Amygdala (tissue), 56 donors: ENCODE data around the gene DNAJA3.
A peak's percentile ranks its signal among the peaks of the same experiment; 100 is the strongest.

ENCODE experiments used
- DNase-seq, 56 donors: peaks; one replicate each; lab custom pipeline; 2025; lab: John Stamatoyannopoulos, UW

The DNAJA3 gene

DNA sequence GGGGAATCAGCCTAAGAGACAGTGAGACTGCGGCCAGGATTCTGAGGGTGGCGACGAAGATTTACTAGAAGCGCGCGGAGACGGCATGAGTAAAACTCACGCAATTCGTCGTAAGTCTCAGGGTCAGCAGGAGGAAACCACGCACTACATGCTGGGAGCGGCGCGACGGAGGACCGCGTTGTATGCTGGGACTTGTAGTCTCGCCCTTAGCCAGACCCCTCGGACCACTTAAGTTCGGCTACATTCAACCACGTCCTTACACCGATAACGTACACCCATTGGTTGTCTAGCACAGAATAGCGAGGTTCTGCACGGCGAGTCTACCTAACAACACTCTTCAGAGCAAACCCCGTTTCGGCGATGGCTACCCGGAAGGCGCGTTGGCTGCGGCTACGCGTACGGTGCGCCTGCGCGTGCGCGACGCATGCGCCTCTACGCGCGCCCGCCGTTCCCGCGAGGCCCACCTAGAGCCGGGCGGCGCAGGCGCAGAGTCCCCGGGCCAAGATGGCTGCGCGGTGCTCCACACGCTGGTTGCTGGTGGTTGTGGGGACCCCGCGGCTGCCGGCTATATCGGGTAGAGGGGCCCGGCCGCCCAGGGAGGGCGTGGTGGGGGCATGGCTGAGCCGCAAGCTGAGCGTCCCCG lies at the start of gene DNAJA3:
TSS of gene DNAJA3 (plus strand) at position 491 of the 643 bp plus-strand sequence. CDS start at position 505, 14 bp downstream.
- DNase-seq = peak; percentile 69 to 99 (median 90)

DNA sequence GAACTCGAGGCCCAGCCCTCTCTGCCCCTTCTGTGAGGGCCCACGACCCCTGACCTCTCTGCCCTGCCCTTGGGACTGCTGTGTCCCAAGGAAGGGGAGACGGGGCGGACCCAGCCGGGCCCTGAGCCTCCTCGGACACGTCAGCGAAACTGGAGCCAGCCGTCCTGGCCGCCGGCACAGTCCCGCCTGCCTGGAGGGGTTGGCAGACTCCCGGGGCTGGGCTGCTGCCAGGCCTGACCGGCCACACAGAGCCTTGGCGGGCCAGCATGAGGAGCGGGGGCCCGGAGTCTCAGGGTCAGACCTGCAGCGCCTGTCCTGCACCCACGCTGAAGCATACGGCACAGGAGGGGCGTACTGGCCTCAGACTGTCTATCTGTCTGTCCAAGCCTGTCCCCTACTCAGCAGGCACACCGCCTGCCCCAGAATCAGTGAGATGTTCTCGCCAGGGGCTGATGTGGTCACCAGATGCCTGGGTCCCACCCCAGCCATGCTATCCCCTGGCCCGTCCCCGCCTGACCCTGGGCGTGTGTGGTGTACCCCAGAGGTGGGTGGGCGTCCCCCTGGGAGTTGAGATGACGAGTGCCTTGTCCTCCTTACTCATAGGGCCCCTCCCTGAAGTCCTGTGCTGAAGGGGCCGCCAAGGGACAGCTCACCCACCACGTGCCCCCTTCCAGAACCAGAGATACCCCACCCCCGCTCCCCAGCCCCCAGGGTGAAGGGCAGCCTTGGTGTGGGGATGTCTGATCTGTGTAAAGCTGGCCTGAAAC lies 49.4 kb upstream of the DNAJA3 start:
- DNase-seq = peak in 52 of 56 donors; percentile 27 to 92 (median 71)

DNA sequence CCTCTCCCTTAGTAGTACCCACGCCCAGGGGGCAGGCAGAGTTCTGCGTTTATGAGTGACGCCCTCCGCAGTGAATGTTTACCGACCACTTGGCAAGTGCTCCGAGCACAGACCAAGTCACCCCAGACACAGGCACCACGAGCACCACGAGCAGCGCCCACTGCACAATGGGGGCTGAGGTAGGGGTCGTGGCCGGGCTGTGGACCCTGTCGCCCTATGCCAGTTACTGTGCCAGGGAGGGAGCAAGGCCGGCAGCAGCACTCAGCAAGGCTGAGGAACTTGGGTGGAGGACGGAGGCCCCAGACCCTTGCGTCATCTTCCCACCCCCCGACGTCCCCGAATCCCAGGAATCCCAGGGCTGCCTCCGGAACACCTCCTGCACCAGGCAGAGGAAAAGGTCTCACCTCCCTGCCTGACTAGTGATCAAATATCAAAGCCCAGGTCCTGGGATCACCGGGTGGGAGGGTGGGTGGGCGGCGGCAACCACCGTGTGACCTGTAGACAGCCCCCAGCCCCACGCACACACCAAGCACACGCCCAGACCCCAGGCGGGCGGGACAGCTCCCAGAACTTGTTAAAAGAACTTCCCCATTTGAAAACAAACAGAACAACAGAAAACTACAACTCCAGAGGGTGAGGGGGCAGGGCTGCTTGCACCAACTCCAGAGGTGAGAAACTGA lies 48.6 kb upstream of the DNAJA3 start:
- DNase-seq = no peak

DNA sequence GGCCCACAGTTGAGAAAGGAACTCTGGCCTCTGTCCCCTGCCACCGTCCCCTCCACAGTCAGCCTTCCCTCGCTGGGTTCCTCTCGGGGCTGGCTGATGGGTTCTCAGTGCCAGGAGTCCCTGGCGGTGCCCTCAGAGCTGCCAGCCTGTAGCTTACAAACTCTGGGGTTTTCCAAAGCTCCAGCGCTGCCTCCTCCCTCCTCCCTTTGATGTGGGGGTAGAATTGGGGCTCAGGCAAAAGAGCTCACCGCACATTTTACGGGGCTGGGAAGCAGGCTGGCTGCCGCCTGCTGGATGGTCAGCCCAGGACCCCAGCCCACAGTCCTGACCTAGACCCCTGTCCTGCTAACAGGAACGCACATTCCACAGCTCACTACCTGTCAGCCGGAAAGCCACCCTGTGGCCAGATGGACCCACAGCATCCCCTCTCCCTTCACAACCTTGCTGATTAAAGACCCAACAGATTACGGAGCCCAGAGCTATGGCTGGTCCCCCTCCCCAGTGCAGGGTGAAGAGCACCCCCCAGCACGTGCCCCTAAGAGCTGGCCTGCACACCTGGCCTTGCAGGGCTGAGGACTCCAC lies 48.0 kb upstream of the DNAJA3 start:
- peak in 11 of 56 donors; percentile 7 to 50 (median 29) for DNase-seq

DNA sequence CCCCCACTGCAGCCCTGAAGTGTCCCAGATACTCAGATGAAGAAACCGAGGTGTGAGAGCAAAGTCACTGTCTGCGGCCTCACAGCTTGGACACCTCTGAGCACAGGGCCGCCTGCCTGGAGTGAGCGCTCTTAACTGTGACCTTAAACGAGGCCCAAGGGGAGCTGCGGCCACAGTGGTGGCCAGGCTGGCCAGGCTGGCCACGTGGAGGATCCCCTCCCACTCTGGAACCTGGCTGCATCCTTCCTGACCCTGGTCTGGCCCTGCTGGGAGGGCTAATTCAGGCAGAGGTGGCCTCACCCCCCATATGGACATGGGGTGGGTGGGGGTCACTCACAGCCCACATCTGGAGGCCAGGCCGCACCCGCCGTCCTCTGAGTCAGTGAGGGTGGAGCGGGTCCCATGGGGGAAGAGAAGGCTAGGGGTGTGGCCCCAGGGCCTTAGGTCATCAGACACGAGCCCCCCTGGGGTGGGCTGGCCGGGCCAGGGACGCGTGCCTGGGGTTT lies 47.5 kb upstream of the DNAJA3 start:
- DNase-seq = no peak

DNA sequence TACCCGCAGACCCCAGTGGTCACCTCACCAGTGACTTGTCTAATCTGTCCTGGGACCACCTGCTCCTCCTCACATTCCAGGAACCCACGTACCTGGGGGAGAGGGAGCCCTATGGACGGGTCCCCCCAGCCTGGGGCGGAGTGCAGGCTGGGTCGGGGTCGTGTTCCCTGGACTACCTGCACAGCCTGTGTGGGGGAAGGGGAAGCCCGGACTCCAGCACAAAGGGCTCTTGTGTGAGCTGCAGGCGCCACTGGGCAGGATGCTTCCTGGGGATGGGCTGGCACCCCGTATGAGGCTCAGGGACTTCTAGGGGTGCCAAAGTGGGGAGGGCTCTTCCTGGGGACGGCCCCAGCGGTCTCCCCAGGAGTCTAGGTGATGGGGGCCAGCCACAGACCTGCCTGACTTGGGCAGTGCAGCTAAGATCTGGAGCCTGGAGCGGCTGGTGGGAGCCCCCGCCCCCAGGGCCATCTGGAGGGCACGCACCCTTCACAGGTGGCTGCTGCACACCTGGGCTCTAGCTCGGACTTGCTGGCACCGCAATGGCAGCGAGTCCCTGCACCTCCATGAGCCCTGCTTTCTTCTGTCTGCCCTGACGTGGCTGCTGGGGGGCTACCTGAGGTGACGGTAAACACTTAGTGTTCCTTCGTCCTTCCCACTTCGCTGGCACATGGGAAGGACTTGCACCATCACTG lies 46.5 kb upstream of the DNAJA3 start:
- no peak for DNase-seq

DNA sequence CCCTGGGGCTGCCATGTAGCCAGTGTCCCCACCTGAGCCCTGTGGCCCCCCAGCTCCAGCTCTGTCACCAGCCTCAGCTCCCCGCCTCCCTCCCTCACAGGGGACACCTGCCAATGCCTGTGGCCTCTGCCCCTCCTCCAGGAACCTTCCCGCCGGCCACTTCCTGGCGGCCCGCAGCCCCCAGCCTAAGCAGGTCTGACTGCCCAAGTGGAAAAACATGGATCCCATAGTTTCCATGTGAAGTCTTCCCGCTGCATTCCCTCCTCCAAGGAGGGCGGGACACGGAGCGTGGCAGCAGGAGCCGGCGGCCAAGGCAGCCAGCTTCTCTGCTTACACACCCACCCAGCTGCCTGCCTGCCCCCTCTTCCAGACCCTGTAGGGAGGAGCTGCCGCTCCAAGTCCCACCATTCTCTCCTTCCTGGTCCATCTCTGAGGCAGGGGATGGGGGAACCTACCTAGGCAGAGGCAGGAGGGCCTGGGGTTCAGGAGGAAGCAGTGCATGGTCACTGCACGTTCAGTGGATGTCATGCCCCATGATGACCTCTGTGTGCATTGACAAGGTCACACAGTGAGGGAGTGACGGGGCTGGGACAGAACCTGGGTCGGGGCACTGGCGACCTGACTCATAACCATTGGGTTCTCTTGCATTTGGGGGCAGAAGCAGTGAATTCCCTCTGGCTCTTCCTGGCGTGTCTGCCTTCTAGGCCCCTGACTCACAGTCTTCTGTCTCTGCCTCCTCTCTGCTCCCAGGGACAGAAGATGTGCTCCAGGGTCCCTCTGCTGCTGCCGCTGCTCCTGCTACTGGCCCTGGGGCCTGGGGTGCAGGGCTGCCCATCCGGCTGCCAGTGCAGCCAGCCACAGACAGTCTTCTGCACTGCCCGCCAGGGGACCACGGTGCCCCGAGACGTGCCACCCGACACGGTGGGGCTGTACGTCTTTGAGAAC lies 45.3 kb upstream of the DNAJA3 start:
- no peak for DNase-seq

DNA sequence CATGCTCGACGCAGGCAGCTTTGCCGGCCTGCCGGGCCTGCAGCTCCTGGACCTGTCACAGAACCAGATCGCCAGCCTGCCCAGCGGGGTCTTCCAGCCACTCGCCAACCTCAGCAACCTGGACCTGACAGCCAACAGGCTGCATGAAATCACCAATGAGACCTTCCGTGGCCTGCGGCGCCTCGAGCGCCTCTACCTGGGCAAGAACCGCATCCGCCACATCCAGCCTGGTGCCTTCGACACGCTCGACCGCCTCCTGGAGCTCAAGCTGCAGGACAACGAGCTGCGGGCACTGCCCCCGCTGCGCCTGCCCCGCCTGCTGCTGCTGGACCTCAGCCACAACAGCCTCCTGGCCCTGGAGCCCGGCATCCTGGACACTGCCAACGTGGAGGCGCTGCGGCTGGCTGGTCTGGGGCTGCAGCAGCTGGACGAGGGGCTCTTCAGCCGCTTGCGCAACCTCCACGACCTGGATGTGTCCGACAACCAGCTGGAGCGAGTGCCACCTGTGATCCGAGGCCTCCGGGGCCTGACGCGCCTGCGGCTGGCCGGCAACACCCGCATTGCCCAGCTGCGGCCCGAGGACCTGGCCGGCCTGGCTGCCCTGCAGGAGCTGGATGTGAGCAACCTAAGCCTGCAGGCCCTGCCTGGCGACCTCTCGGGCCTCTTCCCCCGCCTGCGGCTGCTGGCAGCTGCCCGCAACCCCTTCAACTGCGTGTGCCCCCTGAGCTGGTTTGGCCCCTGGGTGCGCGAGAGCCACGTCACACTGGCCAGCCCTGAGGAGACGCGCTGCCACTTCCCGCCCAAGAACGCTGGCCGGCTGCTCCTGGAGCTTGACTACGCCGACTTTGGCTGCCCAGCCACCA lies 44.4 kb upstream of the DNAJA3 start:
- DNase-seq = peak in 33 of 56 donors; percentile 13 to 70 (median 44)

DNA sequence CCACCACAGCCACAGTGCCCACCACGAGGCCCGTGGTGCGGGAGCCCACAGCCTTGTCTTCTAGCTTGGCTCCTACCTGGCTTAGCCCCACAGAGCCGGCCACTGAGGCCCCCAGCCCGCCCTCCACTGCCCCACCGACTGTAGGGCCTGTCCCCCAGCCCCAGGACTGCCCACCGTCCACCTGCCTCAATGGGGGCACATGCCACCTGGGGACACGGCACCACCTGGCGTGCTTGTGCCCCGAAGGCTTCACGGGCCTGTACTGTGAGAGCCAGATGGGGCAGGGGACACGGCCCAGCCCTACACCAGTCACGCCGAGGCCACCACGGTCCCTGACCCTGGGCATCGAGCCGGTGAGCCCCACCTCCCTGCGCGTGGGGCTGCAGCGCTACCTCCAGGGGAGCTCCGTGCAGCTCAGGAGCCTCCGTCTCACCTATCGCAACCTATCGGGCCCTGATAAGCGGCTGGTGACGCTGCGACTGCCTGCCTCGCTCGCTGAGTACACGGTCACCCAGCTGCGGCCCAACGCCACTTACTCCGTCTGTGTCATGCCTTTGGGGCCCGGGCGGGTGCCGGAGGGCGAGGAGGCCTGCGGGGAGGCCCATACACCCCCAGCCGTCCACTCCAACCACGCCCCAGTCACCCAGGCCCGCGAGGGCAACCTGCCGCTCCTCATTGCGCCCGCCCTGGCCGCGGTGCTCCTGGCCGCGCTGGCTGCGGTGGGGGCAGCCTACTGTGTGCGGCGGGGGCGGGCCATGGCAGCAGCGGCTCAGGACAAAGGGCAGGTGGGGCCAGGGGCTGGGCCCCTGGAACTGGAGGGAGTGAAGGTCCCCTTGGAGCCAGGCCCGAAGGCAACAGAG lies 43.5 kb upstream of the DNAJA3 start:
- DNase-seq = no peak

DNA sequence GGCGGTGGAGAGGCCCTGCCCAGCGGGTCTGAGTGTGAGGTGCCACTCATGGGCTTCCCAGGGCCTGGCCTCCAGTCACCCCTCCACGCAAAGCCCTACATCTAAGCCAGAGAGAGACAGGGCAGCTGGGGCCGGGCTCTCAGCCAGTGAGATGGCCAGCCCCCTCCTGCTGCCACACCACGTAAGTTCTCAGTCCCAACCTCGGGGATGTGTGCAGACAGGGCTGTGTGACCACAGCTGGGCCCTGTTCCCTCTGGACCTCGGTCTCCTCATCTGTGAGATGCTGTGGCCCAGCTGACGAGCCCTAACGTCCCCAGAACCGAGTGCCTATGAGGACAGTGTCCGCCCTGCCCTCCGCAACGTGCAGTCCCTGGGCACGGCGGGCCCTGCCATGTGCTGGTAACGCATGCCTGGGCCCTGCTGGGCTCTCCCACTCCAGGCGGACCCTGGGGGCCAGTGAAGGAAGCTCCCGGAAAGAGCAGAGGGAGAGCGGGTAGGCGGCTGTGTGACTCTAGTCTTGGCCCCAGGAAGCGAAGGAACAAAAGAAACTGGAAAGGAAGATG lies 42.8 kb upstream of the DNAJA3 start:
- no peak for DNase-seq

DNA sequence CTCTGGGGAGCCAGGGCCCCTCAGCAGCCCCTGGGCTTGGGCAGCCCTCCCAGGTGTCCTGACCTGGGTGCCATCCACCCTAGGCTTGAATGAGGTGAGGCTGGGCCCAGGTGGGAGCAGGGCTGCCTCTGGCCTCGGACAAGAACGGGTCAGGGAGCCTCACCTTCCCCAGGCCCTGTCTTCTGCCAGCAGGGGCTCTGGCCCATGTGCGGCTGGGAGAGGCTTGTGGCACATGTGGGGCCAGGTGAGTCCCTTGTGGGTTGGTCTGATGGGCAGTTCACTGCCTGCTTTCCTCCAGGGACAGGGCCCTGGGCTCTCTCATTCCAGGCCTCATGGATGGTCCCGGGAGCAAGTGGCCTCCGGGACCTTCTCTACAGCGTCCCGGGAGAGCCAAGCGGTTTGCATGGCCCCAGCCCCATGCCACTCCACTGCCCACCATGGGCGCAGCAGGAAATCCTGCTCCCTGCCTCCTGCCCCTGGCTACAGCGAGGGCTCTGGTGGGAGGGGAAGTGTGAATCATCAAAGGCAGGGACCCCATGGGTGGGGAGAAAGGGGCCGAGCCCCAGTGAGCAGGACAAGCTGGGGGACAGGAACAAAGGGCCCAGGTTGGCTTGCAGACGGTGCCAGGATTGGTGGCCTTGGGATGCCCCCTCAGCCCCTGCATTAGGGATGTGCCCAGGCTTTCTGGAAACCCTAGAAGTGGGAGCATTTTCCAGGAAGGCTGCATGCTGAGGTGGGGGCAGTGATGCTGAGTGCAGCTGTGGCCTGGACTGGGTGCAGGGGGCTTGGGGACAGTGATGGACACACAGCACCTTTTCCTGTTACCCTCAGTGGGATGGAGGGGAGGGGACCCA lies 41.9 kb upstream of the DNAJA3 start:
- DNase-seq = no peak

DNA sequence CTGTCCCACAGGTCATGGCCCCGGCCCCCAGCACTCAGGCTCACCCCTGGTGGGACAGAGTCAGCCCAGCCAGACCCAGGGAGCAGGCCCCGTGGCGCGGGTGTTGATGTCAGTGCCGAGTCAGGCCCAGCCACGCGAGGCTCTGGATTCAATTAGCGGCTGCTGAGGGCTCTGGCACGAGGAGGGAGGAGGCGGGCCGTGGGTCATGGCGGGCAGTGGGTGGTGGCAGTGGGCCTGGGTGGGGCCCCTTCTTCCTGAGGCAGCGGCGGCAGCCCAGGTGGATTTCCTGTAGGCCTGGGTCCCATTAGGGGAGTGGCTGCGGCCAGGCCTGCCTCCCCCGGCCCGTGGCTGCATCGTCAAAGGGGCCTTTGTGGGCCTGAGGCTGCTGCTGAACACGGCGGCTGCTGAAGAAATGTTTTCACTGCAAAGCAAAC lies 41.1 kb upstream of the DNAJA3 start:
- peak in 1 of 56 donors; percentile 23 for DNase-seq

DNA sequence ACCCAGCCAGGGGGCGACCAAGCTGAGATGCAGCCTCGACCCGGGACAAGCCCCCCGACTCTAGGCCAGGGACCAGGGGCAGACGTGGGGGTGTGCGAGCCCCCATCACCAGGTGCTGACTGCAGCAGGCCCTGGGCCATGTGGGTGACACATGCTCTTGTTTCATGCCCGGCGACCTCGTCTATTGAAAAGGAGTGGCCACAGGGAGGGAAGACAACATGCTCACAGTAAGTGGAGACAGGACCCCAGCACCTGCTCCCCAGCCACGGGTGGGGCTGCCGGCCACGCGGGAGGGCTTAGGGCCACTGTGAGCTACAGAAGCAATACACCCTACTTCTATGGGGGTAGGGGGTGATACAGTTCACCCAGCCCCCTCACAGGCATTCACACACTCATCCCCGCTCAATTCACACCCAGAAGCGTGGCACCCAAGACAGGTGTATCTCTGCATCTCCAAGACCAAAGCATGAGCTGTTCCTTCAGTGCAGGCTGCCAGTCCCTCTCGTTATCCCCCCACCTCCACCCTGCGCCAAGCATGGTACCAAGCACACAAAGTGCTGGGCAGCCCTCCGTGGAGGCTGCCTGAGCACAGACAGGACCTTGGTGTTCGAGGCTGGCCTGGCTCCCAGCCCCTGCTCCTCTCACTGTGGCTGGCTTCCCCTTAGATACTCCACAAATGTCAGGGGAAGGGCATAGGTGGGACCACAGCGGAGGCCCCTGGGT lies 40.4 kb upstream of the DNAJA3 start:
- DNase-seq = no peak

DNA sequence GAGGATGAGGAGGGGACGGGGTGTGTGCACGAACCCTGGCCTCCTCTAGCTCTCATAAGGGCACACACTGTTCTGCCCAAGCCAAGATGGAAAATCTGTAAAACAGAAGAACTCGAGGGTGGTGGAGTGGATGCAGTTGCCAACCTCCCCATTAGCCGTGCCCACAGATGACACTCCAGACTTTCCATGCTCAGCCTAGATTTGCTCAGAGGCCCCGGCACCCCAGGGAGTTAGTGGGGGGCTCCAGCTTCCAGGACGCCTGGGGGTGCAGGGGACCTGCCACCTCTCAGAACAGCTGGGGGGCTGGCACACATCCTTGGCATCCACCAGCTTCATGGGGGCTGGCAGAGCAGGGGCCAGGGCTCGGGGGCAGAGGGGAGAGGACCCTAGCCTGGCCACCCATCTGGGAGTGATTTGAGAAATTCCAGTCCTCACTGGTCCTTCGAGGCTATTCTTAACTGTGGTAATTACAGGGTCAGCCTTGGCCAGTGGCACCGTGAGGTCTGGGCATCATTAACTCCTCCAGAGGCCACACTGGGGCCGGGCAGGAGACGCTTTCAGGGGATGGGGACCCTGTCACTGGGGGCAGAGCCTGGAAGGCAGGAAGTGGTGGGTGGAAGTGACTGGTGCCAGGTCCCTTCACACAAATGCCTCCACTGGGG lies 39.7 kb upstream of the DNAJA3 start:
- no peak for DNase-seq

DNA sequence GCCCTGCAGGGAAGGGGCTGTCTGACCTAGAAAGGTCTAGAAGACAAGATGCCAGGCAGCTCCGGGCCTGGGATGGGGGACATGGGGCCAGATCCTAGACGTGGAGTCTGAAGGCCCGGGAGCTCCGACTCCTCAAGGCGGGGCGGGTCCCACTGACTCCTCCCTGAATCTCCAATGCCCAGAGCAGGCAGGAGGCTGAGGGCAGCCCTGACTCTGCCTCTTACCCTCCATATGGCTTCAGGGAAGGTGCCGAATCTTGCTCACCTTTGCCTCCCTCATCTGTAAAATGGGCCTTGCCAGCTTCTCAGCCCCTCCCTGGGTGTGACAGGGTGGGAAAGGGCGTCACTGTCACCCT lies 39.2 kb upstream of the DNAJA3 start:
- DNase-seq = no peak
